B cell (primary cell): ENCODE results near the gene BAG3. TPM values are rescaled to one million over a fixed set of nuclear protein-coding genes. Genes with fewer than 3 reads are reported as not detected.
"Not testable (repeated sequence)": the region's sequence is repeated elsewhere in the genome, so short reads cannot be mapped to it uniquely, and the experiment has no call there.

ENCODE experiments used
- ATAC-seq: fragments of 200-7000 bp; cut with Tn5 transposase; one replicate; pipeline ENCODE4 v1.10.0; 2021; ENCODE audit warnings: low read depth, mild to moderate bottlenecking, moderate number of reproducible peaks, moderate library complexity
- CTCF ChIA-PET: fragments of 350-600 bp; sonication (Branson Sonifier 250); formaldehyde crosslinking; loops from one replicate; lab custom pipeline; 2021; ENCODE audit warnings: antibody characterized with exemption, inconsistent platforms; lab: Charles Lee
- POLR2A ChIA-PET: fragments of 350-600 bp; sonication (Branson Sonifier 250); formaldehyde crosslinking; loops from one replicate; lab custom pipeline; 2021; ENCODE audit warnings: antibody characterized with exemption; lab: Charles Lee
- DNase-seq: peaks from one replicate; pipeline ENCODE4 v3.0.0; 2013
- H2AFZ ChIP-seq: 2 replicates; pipeline ENCODE4 v1.6.1; 2012; ENCODE audit warnings: mild to moderate bottlenecking, low read depth, low read length; ENCODE audit not compliant: insufficient read depth, poor library complexity, severe bottlenecking
- H3K27ac ChIP-seq, 2 donors: 1 replicate in 1 of 2; 2 replicates in 1 of 2; pipeline ENCODE4 v1.5.1; 2012 to 2013; ENCODE audit warnings: low read length in 2 of 2, mild to moderate bottlenecking in 2 of 2, moderate library complexity in 1 of 2
- H3K27me3 ChIP-seq, 4 experiments: fragments of 200-600 bp in 1 of 4; sonication (generic) in 1 of 4; replicated peaks in 1 of 4; 1 replicate in 2 of 4; 2 replicates in 2 of 4; pipeline versions ENCODE4 v1.6.1 to v1.7.0; 2013 to 2016; ENCODE audit warnings: low read length in 3 of 4, mild to moderate bottlenecking in 2 of 4, mixed read lengths in 1 of 4, moderate library complexity in 1 of 4; ENCODE audit not compliant: insufficient read depth in 4 of 4, control insufficient read depth in 3 of 4; ENCODE audit errors: control extremely low read depth in 1 of 4
- H3K36me3 ChIP-seq, 2 experiments: replicated peaks in 1 of 2; 1 replicate in 1 of 2; 2 replicates in 1 of 2; pipeline versions ENCODE4 v1.6.1 to v1.7.1; 2013; ENCODE audit warnings: low read length in 1 of 2; ENCODE audit not compliant: insufficient read depth in 2 of 2, control insufficient read depth in 1 of 2; ENCODE audit errors: control extremely low read depth in 1 of 2, extremely low read depth in 1 of 2
- H3K4me1 ChIP-seq, 2 donors: fragments of 200-600 bp in 1 of 2; sonication (generic) in 1 of 2; 1 replicate in 1 of 2; 2 replicates in 1 of 2; pipeline versions ENCODE4 v1.5.1 to v1.6.1; 2013 to 2017; ENCODE audit warnings: low read length in 2 of 2; ENCODE audit not compliant: control insufficient read depth in 2 of 2, insufficient read depth in 2 of 2
- H3K4me2 ChIP-seq: replicated peaks from 2 replicates; pipeline ENCODE3; 2012; ENCODE audit warnings: mild to moderate bottlenecking, low read depth, low read length; ENCODE audit not compliant: poor library complexity, severe bottlenecking
- H3K4me3 ChIP-seq, 5 experiments: fragments of 200-600 bp in 1 of 5; sonication (generic) in 1 of 5; 1 replicate in 3 of 5; 2 replicates in 2 of 5; pipeline versions ENCODE4 v1.5.1 to v1.7.0; 2011 to 2016; ENCODE audit warnings: low read length in 4 of 5, mild to moderate bottlenecking in 4 of 5, low read depth in 2 of 5, control low read depth in 1 of 5, moderate library complexity in 1 of 5; ENCODE audit not compliant: insufficient read depth in 1 of 5; ENCODE audit errors: control extremely low read depth in 1 of 5, extremely low read depth in 1 of 5
- H3K79me2 ChIP-seq: fragments of 200-600 bp; sonication (generic); one replicate; pipeline ENCODE4 v1.6.0; 2016; ENCODE audit warnings: low read length; ENCODE audit not compliant: control insufficient read depth, insufficient read depth
- H3K9ac ChIP-seq: fragments of 200-600 bp; sonication (generic); 2 replicates; pipeline ENCODE4 v1.6.1; 2017; ENCODE audit warnings: mild to moderate bottlenecking, low read length, moderate library complexity
- H3K9me3 ChIP-seq, 3 donors: one replicate each; pipeline versions ENCODE4 v1.6.1 to v1.7.1; 2013; ENCODE audit warnings: low read length in 2 of 3; ENCODE audit not compliant: control insufficient read depth in 2 of 3, insufficient read depth in 1 of 3; ENCODE audit errors: control extremely low read depth in 1 of 3
- H4K20me1 ChIP-seq: 2 replicates; pipeline ENCODE4 v1.6.0; 2012; ENCODE audit warnings: mild to moderate bottlenecking, low read length; ENCODE audit not compliant: insufficient read depth, control insufficient read depth, poor library complexity, severe bottlenecking
- H3K27ac Mint-ChIP-seq: one replicate; pipeline ENCODE4 v1.8.0; 2021; ENCODE audit warnings: mixed read lengths
- H3K27me3 Mint-ChIP-seq: one replicate; pipeline ENCODE4 v1.8.0; 2021; ENCODE audit warnings: mixed read lengths
- H3K4me1 Mint-ChIP-seq: one replicate; pipeline ENCODE4 v1.8.0; 2021; ENCODE audit warnings: mixed read lengths
- H3K4me3 Mint-ChIP-seq: one replicate; pipeline ENCODE4 v1.8.0; 2021; ENCODE audit warnings: mixed read lengths
- H3K9me3 Mint-ChIP-seq: one replicate; pipeline ENCODE4 v1.8.0; 2022; ENCODE audit warnings: mixed read lengths; ENCODE audit not compliant: insufficient read depth
- EZH2 ChIP-seq: IDR thresholded peaks from 2 replicates; pipeline ENCODE4 v1.6.1; 2012; ENCODE audit warnings: borderline replicate concordance, low read depth, mild to moderate bottlenecking, moderate library complexity, low read length; ENCODE audit not compliant: insufficient read depth, poor library complexity, severe bottlenecking
- WGBS: methylation state at CpG from one replicate; pipeline ENCODE4 v1.1.5; 2013; ENCODE audit warnings: missing lambda C conversion rate; ENCODE audit not compliant: insufficient coverage; 5-methylcytosine and 5-hydroxymethylcytosine counted together
- intact Hi-C: fragments of 100-400 bp; cut with micrococcal nuclease; formaldehyde crosslinking; loops from one replicate; pipeline ENCODE4 v1.10.0; 2022
- polyA plus RNA-seq: library from polyadenylated mRNA; depleted of rRNA; stranded (reverse); fragments of >200 nt; gene quantifications from 2 replicates; pipeline ENCODE4 v1.2.3, GENCODE V29; 2012
- total RNA-seq, 2 donors: library from RNA; stranded (reverse); fragments of 120-200 nt in 1 of 2; gene quantifications; 1 replicate in 1 of 2; 2 replicates in 1 of 2; pipeline versions ENCODE4 v1.2.3 to v1.2.4, GENCODE V29; 2013 to 2022
- TF ChIP-seq, protein P1 (sequence below): fragments of 200-600 bp; IDR thresholded peaks from one replicate; pipeline ENCODE4 v1.8.0; 2022; ENCODE audit warnings: antibody characterized with exemption, mild to moderate bottlenecking

BAG3 gene
- total and polyA plus RNA-seq, 2 donors (not counting 1 experiment from before 2014, with no cell fraction given) = 3.9 to 7.4 TPM

DNA sequence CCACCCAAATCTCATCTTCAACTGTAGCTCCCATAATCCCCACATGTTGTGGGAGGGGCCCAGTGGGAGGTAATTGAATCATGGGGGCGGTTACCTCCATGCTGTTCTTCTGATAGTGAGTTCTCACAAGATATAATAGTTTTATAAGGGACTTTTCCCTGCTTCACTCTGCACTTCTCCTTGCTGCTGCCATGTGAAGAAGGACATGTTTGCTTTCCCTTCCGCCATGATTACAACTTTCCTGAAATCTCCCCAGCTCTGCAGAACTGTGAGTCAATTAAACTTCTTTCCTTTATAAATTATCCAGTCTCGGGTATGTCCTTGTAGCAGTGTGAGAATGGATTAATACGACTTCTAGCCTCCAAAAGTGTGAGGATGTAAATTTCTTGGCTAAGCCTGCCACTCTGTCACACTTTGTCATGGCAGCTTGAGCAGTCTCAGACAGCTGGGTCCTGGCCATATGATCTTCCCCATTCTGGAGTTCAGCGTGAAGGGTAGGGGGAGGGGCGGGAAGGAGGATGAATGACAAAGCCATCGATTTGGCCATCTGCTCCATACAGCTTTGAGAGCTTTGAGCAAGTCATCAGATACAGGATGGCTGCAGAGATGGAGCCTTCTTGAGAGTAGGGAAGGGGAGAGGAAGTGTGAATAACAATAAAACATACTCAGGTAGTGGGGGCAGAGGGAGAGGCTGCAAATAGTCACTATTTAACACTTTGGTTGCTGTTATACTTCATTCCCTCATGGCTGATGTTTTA, 55.5 kb downstream of the BAG3 start:
- H3K9me3 ChIP-seq = peaks cover 0 to 24% (median 20%) of the 10 kb centered on the region in 3 donors
- DNase-seq = peak; percentile 13
- Mint-ChIP-seq H3K27ac (peak overlapping the region; percentile 90), H3K27me3 (no peaks in the 10 kb centered on the region), H3K4me3 (peak overlapping the region; percentile 4), H3K4me1 (peaks cover 79% of the 10 kb centered on the region), H3K9me3 (peaks cover 19% of the 10 kb centered on the region)
- no peak for TF ChIP-seq EZH2
- TF ChIP-seq, protein P1, sequence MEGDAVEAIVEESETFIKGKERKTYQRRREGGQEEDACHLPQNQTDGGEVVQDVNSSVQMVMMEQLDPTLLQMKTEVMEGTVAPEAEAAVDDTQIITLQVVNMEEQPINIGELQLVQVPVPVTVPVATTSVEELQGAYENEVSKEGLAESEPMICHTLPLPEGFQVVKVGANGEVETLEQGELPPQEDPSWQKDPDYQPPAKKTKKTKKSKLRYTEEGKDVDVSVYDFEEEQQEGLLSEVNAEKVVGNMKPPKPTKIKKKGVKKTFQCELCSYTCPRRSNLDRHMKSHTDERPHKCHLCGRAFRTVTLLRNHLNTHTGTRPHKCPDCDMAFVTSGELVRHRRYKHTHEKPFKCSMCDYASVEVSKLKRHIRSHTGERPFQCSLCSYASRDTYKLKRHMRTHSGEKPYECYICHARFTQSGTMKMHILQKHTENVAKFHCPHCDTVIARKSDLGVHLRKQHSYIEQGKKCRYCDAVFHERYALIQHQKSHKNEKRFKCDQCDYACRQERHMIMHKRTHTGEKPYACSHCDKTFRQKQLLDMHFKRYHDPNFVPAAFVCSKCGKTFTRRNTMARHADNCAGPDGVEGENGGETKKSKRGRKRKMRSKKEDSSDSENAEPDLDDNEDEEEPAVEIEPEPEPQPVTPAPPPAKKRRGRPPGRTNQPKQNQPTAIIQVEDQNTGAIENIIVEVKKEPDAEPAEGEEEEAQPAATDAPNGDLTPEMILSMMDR = no peak
- intact Hi-C loops = loop anchor here (5.0 kb wide), 1 partner anchor 166 kb away; the partner anchor contains the start of gene MCMBP
- ChIA-PET CTCF (interaction anchor here (0.6 to 6.9 kb wide), 5 partner anchors 12 to 114 kb away, joined by 3 to 80 read pairs (median 4); partner anchors contain the start of gene INPP5F), POLR2A (interaction anchor here (0.9 to 4.4 kb wide), 4 partner anchors 7 to 44 kb away, joined by 3 to 65 read pairs (median 7); partner anchors contain the start of gene INPP5F)
- no peak overlapping the region for H2AFZ ChIP-seq
- H3K27ac ChIP-seq = peak overlapping the region; percentile 94
- no peaks in the 10 kb centered on the region for H3K27me3 ChIP-seq
- H3K79me2 ChIP-seq = peaks cover 18% of the 10 kb centered on the region
- no peaks in the 10 kb centered on the region for H3K36me3 ChIP-seq
- peak overlapping the region; percentile 50 for H3K9ac ChIP-seq
- 80% methylated on average over 4 of the region's 7 CpGs for WGBS
- peaks cover 83 to 86% of the 10 kb centered on the region in 2 donors for H3K4me1 ChIP-seq
- peak overlapping the region in 1 of 5 experiments; percentile 42 for H3K4me3 ChIP-seq
- H3K4me2 ChIP-seq = peak overlapping the region; percentile 66
- ATAC-seq = no peak
- H4K20me1 ChIP-seq = no peaks in the 10 kb centered on the region

DNA sequence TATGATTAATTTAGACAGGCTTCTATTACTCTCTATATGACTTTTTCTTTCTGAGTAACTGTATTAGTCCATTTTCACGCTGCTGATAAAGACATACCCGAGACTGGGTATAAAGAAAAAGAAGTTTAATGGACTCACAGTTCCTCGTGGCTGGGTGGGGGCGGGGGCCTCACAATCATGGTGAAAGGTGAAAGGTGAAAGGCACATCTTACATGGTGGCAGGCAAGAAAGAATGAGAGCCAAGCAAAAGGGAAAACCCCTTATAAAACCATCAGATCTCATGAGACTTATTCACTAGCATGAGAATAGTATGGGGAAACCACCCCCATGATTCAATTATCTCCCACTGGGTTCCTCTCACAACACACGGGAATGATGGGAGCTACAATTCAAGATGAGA, 56.2 kb downstream of the BAG3 start:
- intact Hi-C loops = loop anchor here (5.0 kb wide), 1 partner anchor 165 kb away; the partner anchor contains the start of gene MCMBP
- Mint-ChIP-seq H3K4me1 (peaks cover 73% of the 10 kb centered on the region), H3K4me3 (peak overlapping the region; percentile 69), H3K9me3 (peaks cover 19% of the 10 kb centered on the region), H3K27ac (peak overlapping the region; percentile 90)
- Histone ChIP-seq H3K4me1 (peaks cover 77 to 79% of the 10 kb centered on the region in 2 donors), H3K27ac (peak overlapping the region; percentile 21 to 94), H3K4me2 (peak overlapping the region; percentile 4), H3K79me2 (peaks cover 18% of the 10 kb centered on the region), H3K9me3 (peaks cover 0 to 24% (median 21%) of the 10 kb centered on the region in 3 donors), H3K9ac (peak overlapping the region; percentile 10)
- H3K27me3 ChIP-seq, H4K20me1 ChIP-seq, DNase-seq, H3K4me3 ChIP-seq, H3K27me3 Mint-ChIP-seq, ATAC-seq, H3K36me3 ChIP-seq, H2AFZ ChIP-seq: not testable (repeated sequence)
- WGBS = 60% methylated on average over 2 of the region's 5 CpGs
- POLR2A ChIA-PET = interaction anchor here (1.2 to 4.4 kb wide), 3 partner anchors 18 to 43 kb away, joined by 3 to 65 read pairs (median 23); partner anchors contain the start of gene INPP5F
- CTCF ChIA-PET = interaction anchor here (0.6 to 6.9 kb wide), 6 partner anchors 11 to 153 kb away, joined by 3 to 80 read pairs (median 5); partner anchors contain the start of gene INPP5F

DNA sequence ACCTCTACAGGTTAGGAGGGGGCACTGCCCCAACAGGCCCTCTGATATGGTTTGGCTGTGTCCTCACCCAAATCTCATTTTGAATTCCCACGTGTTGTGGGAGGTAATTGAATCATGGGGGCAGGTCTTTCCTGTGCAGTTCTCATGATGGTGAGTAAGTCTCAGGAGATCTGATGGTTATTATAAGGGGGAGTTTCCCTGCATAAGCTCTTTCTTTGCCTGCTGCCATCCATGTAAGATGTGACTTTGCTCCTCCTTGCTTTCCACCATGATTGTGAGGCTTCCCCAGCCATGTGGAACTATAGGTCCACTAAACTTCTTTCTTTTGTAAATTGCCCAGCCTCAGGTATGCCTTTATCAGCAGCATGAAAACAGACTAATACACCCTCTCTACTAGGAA, 59.8 kb downstream of the BAG3 start:
- not testable (repeated sequence) for H3K4me3 Mint-ChIP-seq

More for the DNA sequence above, 59.8 kb downstream of the BAG3 start:
- H4K20me1 ChIP-seq, H3K27ac ChIP-seq, H3K27me3 Mint-ChIP-seq, intact Hi-C loops, ATAC-seq, H3K4me3 ChIP-seq, H3K4me2 ChIP-seq, H3K27me3 ChIP-seq, H2AFZ ChIP-seq, H3K9ac ChIP-seq, DNase-seq, H3K36me3 ChIP-seq: not testable (repeated sequence)
- peaks cover 52% of the 10 kb centered on the region for H3K4me1 Mint-ChIP-seq
- H3K9me3 Mint-ChIP-seq = peaks cover 19% of the 10 kb centered on the region
- H3K27ac Mint-ChIP-seq = peak overlapping the region; percentile 59
- Histone ChIP-seq H3K4me1 (peaks cover 42 to 43% of the 10 kb centered on the region in 2 donors), H3K79me2 (peaks cover 18% of the 10 kb centered on the region), H3K9me3 (peaks cover 0 to 24% (median 21%) of the 10 kb centered on the region in 3 donors)
- ChIA-PET CTCF (interaction anchor here (2.8 kb wide), 1 partner anchor 24 kb away, joined by 8 read pairs; no protein-coding TSS in a partner anchor), POLR2A (interaction anchor here (1.2 kb wide), 1 partner anchor 14 kb away, joined by 3 read pairs; no protein-coding TSS in a partner anchor)
- WGBS = no CpG with 5 or more reads among the region's 1 CpG
